Natural killer cell (primary cell): ENCODE data around the gene GHRHR. TPM values are rescaled to one million over a fixed set of nuclear protein-coding genes. Genes with fewer than 3 reads are reported as not detected.

Experiments used
- ATAC-seq, 3 donors: fragments of 150-1000 bp in 2 of 3; fragments of 200-7000 bp in 1 of 3; cut with Tn5 transposase; 1 replicate in 1 of 3; 2 replicates in 2 of 3; pipeline ENCODE4 v1.10.0; 2021; ENCODE audit warnings: mild to moderate bottlenecking in 2 of 3, moderate library complexity in 2 of 3
- DNase-seq, 2 donors: peaks; one replicate each; pipeline versions ENCODE4 v3.0.0 to v3.0.0-alpha.2; 2013 to 2021; ENCODE audit warnings: mixed read lengths in 1 of 2
- H3K27ac ChIP-seq: one replicate; pipeline ENCODE4 v1.5.1; 2013; ENCODE audit warnings: mild to moderate bottlenecking, low read length
- H3K27me3 ChIP-seq: one replicate; pipeline ENCODE4 v1.6.1; 2013; ENCODE audit warnings: low read length; ENCODE audit not compliant: control insufficient read depth, insufficient read depth
- H3K36me3 ChIP-seq: one replicate; pipeline ENCODE4 v1.6.1; 2013; ENCODE audit warnings: low read length; ENCODE audit not compliant: control insufficient read depth, insufficient read depth
- H3K4me1 ChIP-seq: one replicate; pipeline ENCODE4 v1.6.1; 2013; ENCODE audit warnings: low read length; ENCODE audit not compliant: control insufficient read depth, insufficient read depth
- H3K4me3 ChIP-seq: one replicate; pipeline ENCODE4 v1.5.1; 2013; ENCODE audit warnings: low read length
- H3K9me3 ChIP-seq: one replicate; pipeline ENCODE4 v1.6.1; 2013; ENCODE audit warnings: low read length; ENCODE audit not compliant: control insufficient read depth, insufficient read depth
- H3K27ac Mint-ChIP-seq, 2 donors: one replicate each; pipeline ENCODE4 v1.8.0; 2022; ENCODE audit warnings: mild to moderate bottlenecking in 2 of 2, mixed read lengths in 2 of 2, moderate library complexity in 1 of 2
- H3K27me3 Mint-ChIP-seq, 2 donors: one replicate each; pipeline ENCODE4 v1.8.0; 2022; ENCODE audit warnings: low read depth in 2 of 2, mixed read lengths in 2 of 2
- H3K36me3 Mint-ChIP-seq: one replicate; pipeline ENCODE4 v1.8.0; 2022; ENCODE audit warnings: mixed read lengths
- H3K4me1 Mint-ChIP-seq, 2 donors: one replicate each; pipeline ENCODE4 v1.8.0; 2022; ENCODE audit warnings: mixed read lengths in 2 of 2
- H3K4me3 Mint-ChIP-seq: one replicate; pipeline ENCODE4 v1.8.0; 2022; ENCODE audit warnings: mild to moderate bottlenecking, moderate library complexity, mixed read lengths
- H3K9me3 Mint-ChIP-seq, 2 donors: one replicate each; pipeline ENCODE4 v1.8.0; 2022; ENCODE audit warnings: mixed read lengths in 2 of 2
- WGBS: methylation state at CpG from one replicate; pipeline ENCODE4 v1.1.7; 2013; ENCODE audit warnings: missing lambda C conversion rate; ENCODE audit not compliant: insufficient coverage; 5-methylcytosine and 5-hydroxymethylcytosine counted together
- intact Hi-C: fragments of 100-400 bp; cut with micrococcal nuclease; formaldehyde crosslinking; loops from one replicate; pipeline ENCODE4 v1.14.2; 2022
- total RNA-seq, 4 donors: library from RNA; stranded (reverse); fragments of 120-200 nt in 1 of 4; gene quantifications; one replicate each; pipeline versions ENCODE4 v1.2.3 to v1.2.4, GENCODE V29; 2013 to 2022
- TF ChIP-seq, protein P1 (sequence below): fragments of 200-600 bp; IDR thresholded peaks from one replicate; pipeline ENCODE4 v1.8.0; 2022; ENCODE audit warnings: antibody characterized with exemption

Gene GHRHR
- total RNA-seq, 3 donors from 2014 or later (not counting 1 experiment from before 2014, with no cell fraction given), result not detected

- ATAC-seq, result no peak
- intact Hi-C loops, result no loop called here
- WGBS, result 90% methylated on average over 5 of the region's 5 CpGs
These were observed 6.3 kb downstream of the GHRHR start for GRCh38 chr7:30970074-30970473.

DNA sequence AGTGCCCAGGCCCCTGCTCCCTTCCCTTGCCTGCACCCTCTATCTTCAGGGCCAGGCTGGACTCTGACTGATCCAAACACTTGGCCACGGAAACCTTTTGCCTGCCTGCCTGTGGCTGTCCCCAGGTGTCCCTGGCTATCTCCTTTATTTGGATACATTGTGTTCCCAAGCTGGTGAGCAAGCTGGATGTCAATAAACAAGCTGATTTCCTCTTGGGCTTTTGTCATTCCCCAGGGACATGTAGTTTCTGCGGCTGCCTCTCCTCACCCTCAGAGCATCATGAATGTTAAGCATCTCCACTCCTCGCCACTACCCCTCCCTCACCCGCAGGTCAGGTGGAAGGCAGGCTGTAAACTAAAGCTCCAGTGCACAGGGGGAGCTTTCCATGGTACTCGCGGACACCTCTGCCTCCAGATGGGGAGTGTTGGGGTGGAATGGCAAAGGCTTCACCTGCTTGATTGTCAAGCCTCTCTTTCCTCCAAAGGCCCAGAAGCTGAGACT, 6.9 kb downstream of the GHRHR start:
- no peak for ATAC-seq
- 53% methylated on average over 3 of the region's 6 CpGs for WGBS
- TF ChIP-seq, protein P1, sequence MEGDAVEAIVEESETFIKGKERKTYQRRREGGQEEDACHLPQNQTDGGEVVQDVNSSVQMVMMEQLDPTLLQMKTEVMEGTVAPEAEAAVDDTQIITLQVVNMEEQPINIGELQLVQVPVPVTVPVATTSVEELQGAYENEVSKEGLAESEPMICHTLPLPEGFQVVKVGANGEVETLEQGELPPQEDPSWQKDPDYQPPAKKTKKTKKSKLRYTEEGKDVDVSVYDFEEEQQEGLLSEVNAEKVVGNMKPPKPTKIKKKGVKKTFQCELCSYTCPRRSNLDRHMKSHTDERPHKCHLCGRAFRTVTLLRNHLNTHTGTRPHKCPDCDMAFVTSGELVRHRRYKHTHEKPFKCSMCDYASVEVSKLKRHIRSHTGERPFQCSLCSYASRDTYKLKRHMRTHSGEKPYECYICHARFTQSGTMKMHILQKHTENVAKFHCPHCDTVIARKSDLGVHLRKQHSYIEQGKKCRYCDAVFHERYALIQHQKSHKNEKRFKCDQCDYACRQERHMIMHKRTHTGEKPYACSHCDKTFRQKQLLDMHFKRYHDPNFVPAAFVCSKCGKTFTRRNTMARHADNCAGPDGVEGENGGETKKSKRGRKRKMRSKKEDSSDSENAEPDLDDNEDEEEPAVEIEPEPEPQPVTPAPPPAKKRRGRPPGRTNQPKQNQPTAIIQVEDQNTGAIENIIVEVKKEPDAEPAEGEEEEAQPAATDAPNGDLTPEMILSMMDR, result no peak
- H3K9me3 Mint-ChIP-seq, result no peaks in the 10 kb centered on the region
- H3K36me3 ChIP-seq, result no peaks in the 10 kb centered on the region
- no peaks in the 10 kb centered on the region for H3K9me3 ChIP-seq
- H3K36me3 Mint-ChIP-seq, result no peaks in the 10 kb centered on the region
- H3K4me1 Mint-ChIP-seq, result peaks cover 0 to 5% of the 10 kb centered on the region in 2 donors
- H3K4me3 ChIP-seq, result no peak overlapping the region
- DNase-seq, result no peak
- H3K4me1 ChIP-seq, result peaks cover 6% of the 10 kb centered on the region
- no peak overlapping the region for H3K27ac ChIP-seq
- peaks cover 7 to 17% of the 10 kb centered on the region in 2 donors for H3K27me3 Mint-ChIP-seq
- intact Hi-C loops, result no loop called here
- H3K4me3 Mint-ChIP-seq, result no peak overlapping the region
- H3K27me3 ChIP-seq, result no peaks in the 10 kb centered on the region
- H3K27ac Mint-ChIP-seq, result no peak overlapping the region

More at GRCh38 chr7:30970074-30970473, 6.3 kb downstream of the GHRHR start:
- TF ChIP-seq, protein P1, result no peak
- Mint-ChIP-seq H3K4me1 (peaks cover 0 to 5% of the 10 kb centered on the region in 2 donors), H3K36me3 (no peaks in the 10 kb centered on the region), H3K27me3 (peaks cover 7 to 17% of the 10 kb centered on the region in 2 donors), H3K9me3 (no peaks in the 10 kb centered on the region), H3K4me3 (no peak overlapping the region), H3K27ac (no peak overlapping the region)
- Histone ChIP-seq H3K27ac (no peak overlapping the region), H3K4me3 (no peak overlapping the region), H3K4me1 (peaks cover 6% of the 10 kb centered on the region), H3K36me3 (no peaks in the 10 kb centered on the region), H3K9me3 (no peaks in the 10 kb centered on the region), H3K27me3 (no peaks in the 10 kb centered on the region)
- no peak for DNase-seq

DNA sequence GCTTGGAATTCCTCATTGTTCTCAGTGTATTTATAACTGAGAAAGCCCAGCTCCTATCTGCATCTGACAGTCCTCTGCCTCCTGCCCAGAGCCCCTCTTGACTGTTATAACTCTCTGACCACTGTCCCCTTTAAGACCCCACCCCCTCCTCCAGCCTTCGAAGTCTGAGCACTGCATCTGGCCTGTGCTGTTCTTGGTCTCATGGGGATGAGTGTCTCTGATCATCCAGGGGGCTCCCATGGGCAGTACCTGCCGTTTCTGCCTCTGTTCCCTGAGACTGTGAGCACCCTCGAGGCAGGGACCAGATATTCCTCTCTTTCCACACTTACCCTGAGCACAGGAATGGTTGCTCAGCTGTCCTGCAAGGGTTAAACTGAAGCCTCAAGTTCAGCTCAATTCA, 7.7 kb downstream of the GHRHR start:
- H3K9me3 ChIP-seq, result no peaks in the 10 kb centered on the region
- H3K4me3 ChIP-seq, result no peak overlapping the region
- Mint-ChIP-seq H3K27me3 (peaks cover 7 to 17% of the 10 kb centered on the region in 2 donors), H3K4me1 (peaks cover 0 to 5% of the 10 kb centered on the region in 2 donors), H3K9me3 (no peaks in the 10 kb centered on the region), H3K27ac (no peak overlapping the region), H3K36me3 (no peaks in the 10 kb centered on the region), H3K4me3 (no peak overlapping the region)
- ATAC-seq (no peak), DNase-seq (no peak)
- H3K27me3 ChIP-seq, result no peaks in the 10 kb centered on the region
- intact Hi-C loops, result no loop called here
- peaks cover 6% of the 10 kb centered on the region for H3K4me1 ChIP-seq
- H3K36me3 ChIP-seq, result no peaks in the 10 kb centered on the region
- TF ChIP-seq, protein P1, result no peak
- no peak overlapping the region for H3K27ac ChIP-seq
- 51% methylated on average over 3 of the region's 3 CpGs for WGBS
